Mesodermal cell (in vitro differentiated cells): ENCODE data around the gene PRLR.

Experiments used
- H3K27ac ChIP-seq: 2 replicates; pipeline ENCODE4 v1.7.0; 2013; ENCODE audit warnings: mild to moderate bottlenecking, low read depth, low read length, moderate library complexity; ENCODE audit not compliant: severe bottlenecking
- H3K36me3 ChIP-seq: 2 replicates; pipeline ENCODE4 v1.7.1; 2013; ENCODE audit warnings: mild to moderate bottlenecking, low read length, moderate library complexity; ENCODE audit not compliant: control insufficient read depth, insufficient read depth
- H3K4me1 ChIP-seq: one replicate; pipeline ENCODE4 v1.7.1; 2013; ENCODE audit warnings: mild to moderate bottlenecking, low read length; ENCODE audit not compliant: insufficient read depth, control insufficient read depth, poor library complexity, severe bottlenecking
- H3K4me3 ChIP-seq: 2 replicates; pipeline ENCODE4 v1.7.0; 2013; ENCODE audit warnings: low read length, control low read depth, mild to moderate bottlenecking; ENCODE audit not compliant: insufficient read depth, poor library complexity, severe bottlenecking; ENCODE audit errors: extremely low read depth
- H3K9me3 ChIP-seq: 2 replicates; pipeline ENCODE4 v1.7.1; 2013; ENCODE audit warnings: mild to moderate bottlenecking, low read length, moderate library complexity; ENCODE audit not compliant: control insufficient read depth
- WGBS, 2 experiments: methylation state at CpG; one replicate each; pipeline ENCODE4 v1.1.5; 2013; ENCODE audit warnings: missing lambda C conversion rate in 2 of 2; ENCODE audit not compliant: insufficient coverage in 2 of 2; 5-methylcytosine and 5-hydroxymethylcytosine counted together

The PRLR gene

GRCh38 chr5:35058374-35058788 is 171.9 kb downstream of the PRLR start:
- H3K4me1 ChIP-seq: no peaks in the 10 kb centered on the region
- H3K36me3 ChIP-seq: no peaks in the 10 kb centered on the region
- no peaks in the 10 kb centered on the region for H3K9me3 ChIP-seq
- H3K27ac ChIP-seq: no peak overlapping the region
- 81 to 89% methylated on average over 1 to 2 of the region's 3 CpGs for WGBS, 2 experiments
- H3K4me3 ChIP-seq: no peak overlapping the region

GRCh38 chr5:35056686-35057085 is 173.6 kb downstream of the PRLR start:
- Histone ChIP-seq H3K9me3 (no peaks in the 10 kb centered on the region), H3K27ac (no peak overlapping the region), H3K4me1 (no peaks in the 10 kb centered on the region), H3K36me3 (no peaks in the 10 kb centered on the region), H3K4me3 (no peak overlapping the region)
- 83% methylated on average over 1 of the region's 2 CpGs; no CpG with 5 or more reads in 1 of the 2 experiments for WGBS, 2 experiments

- 86 to 100% methylated on average over 1 to 2 of the region's 4 CpGs for WGBS, 2 experiments
These were observed 177.4 kb downstream of the PRLR start for GRCh38 chr5:35052838-35053237.

GRCh38 chr5:35050541-35051126 is 179.7 kb downstream of the PRLR start:
- WGBS, 2 experiments: 89 to 93% methylated on average over 2 to 3 of the region's 3 CpGs
- no peak overlapping the region for H3K27ac ChIP-seq
- no peaks in the 10 kb centered on the region for H3K4me1 ChIP-seq

More at GRCh38 chr5:35052838-35053237, 177.4 kb downstream of the PRLR start:
- Histone ChIP-seq H3K27ac (no peak overlapping the region), H3K4me1 (no peaks in the 10 kb centered on the region), H3K9me3 (no peaks in the 10 kb centered on the region), H3K36me3 (no peaks in the 10 kb centered on the region), H3K4me3 (no peak overlapping the region)

GRCh38 chr5:35048910-35049309 is 181.4 kb downstream of the PRLR start:
- no peak overlapping the region for H3K4me3 ChIP-seq
- no peaks in the 10 kb centered on the region for H3K4me1 ChIP-seq
- 86% methylated on average over 1 of the region's 1 CpG; no CpG with 5 or more reads in 1 of the 2 experiments for WGBS, 2 experiments
- H3K36me3 ChIP-seq: no peaks in the 10 kb centered on the region
- no peak overlapping the region for H3K27ac ChIP-seq
- H3K9me3 ChIP-seq: no peaks in the 10 kb centered on the region

More at GRCh38 chr5:35050541-35051126, 179.7 kb downstream of the PRLR start:
- Histone ChIP-seq H3K36me3 (no peaks in the 10 kb centered on the region), H3K9me3 (no peaks in the 10 kb centered on the region), H3K4me3 (no peak overlapping the region)

- Histone ChIP-seq H3K9me3 (no peaks in the 10 kb centered on the region), H3K4me3 (no peak within 1 kb of the TSS), H3K27ac (no peak within 1 kb of the TSS), H3K4me1 (no peaks in the 10 kb centered on the region), H3K36me3 (no peaks in the 10 kb centered on the region)
- WGBS, 2 experiments: 91% methylated on average over 7 of the region's 8 CpGs
These were observed 182.4 kb downstream of the PRLR start, which contains the start of gene AGXT2 for GRCh38 chr5:35047785-35048404. Gene AGXT2, minus strand, starts transcription at chr5:35047949. Its CDS starts 57 bp downstream, at chr5:35047892.

GRCh38 chr5:35046774-35047173 is 183.5 kb downstream of the PRLR start:
- Histone ChIP-seq H3K27ac (no peak overlapping the region), H3K9me3 (no peaks in the 10 kb centered on the region), H3K4me1 (no peaks in the 10 kb centered on the region), H3K4me3 (no peak overlapping the region), H3K36me3 (no peaks in the 10 kb centered on the region)
- 92 to 93% methylated on average over 2 to 3 of the region's 4 CpGs for WGBS, 2 experiments

GRCh38 chr5:35045280-35045679 is 185.0 kb downstream of the PRLR start:
- Histone ChIP-seq H3K9me3 (no peaks in the 10 kb centered on the region), H3K4me3 (no peak overlapping the region), H3K4me1 (no peaks in the 10 kb centered on the region), H3K36me3 (no peaks in the 10 kb centered on the region), H3K27ac (no peak overlapping the region)
- no CpG with 5 or more reads among the region's 1 CpG for WGBS, 2 experiments

- Histone ChIP-seq H3K36me3 (no peaks in the 10 kb centered on the region), H3K27ac (no peak overlapping the region), H3K4me1 (no peaks in the 10 kb centered on the region), H3K9me3 (no peaks in the 10 kb centered on the region), H3K4me3 (no peak overlapping the region)
- 80 to 100% methylated on average over 1 of the region's 4 CpGs for WGBS, 2 experiments
These were observed 185.6 kb downstream of the PRLR start for GRCh38 chr5:35044649-35045048.

- Histone ChIP-seq H3K9me3 (no peaks in the 10 kb centered on the region), H3K27ac (no peak overlapping the region), H3K4me3 (no peak overlapping the region), H3K4me1 (no peaks in the 10 kb centered on the region), H3K36me3 (no peaks in the 10 kb centered on the region)
- 33% methylated on average over 1 of the region's 4 CpGs; no CpG with 5 or more reads in 1 of the 2 experiments for WGBS, 2 experiments
These were observed 187.5 kb downstream of the PRLR start for GRCh38 chr5:35042781-35043180.

GRCh38 chr5:35041261-35041660 is 189.0 kb downstream of the PRLR start:
- Histone ChIP-seq H3K27ac (no peak overlapping the region), H3K9me3 (no peaks in the 10 kb centered on the region), H3K4me3 (no peak overlapping the region), H3K4me1 (no peaks in the 10 kb centered on the region), H3K36me3 (no peaks in the 10 kb centered on the region)
- WGBS, 2 experiments: 38% methylated on average over 1 of the region's 3 CpGs; no CpG with 5 or more reads in 1 of the 2 experiments
